DMS153 (cell line): Measurements from ENCODE around the gene ZNF768.
"Not testable (repeated sequence)": the region's sequence is repeated elsewhere in the genome, so short reads cannot be mapped to it uniquely, and the experiment has no call there.

Source experiments
- DNase-seq: peaks from one replicate; lab custom pipeline; 2025; lab: John Stamatoyannopoulos, UW

The ZNF768 gene

DNA sequence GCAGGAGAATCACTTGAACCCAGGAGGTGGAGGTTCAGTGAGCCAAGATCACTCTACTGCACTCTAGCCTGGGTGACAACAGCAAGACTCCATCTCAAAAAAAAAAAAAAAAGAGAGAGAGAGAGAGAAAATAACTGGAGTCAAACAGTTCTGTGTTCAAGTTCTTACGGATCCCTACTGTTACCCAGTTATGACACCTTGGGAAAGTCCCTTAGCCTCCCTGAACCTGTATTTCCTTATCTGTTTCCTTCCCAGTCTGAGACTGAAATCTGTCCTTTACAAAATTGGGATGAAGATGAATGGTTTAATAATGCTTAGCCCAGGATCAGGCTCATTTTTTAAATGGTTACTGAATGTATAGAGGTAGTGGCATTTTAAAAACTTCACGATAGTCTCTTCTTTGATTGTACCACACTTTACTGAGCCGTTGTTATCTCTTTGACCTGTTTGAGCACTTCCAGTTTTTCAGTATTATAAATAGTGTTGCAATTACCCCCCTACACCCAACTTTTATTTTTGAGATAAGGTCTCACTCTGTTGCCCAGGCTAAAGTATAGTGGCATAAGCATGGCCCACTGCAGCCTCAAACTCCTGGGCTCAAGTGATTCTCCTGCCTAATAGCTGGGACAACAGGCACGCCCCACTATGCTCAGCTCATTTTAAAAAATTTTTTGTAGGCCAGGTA is 17.1 kb downstream of the ZNF768 start:
- DNase-seq, result no peak

DNA sequence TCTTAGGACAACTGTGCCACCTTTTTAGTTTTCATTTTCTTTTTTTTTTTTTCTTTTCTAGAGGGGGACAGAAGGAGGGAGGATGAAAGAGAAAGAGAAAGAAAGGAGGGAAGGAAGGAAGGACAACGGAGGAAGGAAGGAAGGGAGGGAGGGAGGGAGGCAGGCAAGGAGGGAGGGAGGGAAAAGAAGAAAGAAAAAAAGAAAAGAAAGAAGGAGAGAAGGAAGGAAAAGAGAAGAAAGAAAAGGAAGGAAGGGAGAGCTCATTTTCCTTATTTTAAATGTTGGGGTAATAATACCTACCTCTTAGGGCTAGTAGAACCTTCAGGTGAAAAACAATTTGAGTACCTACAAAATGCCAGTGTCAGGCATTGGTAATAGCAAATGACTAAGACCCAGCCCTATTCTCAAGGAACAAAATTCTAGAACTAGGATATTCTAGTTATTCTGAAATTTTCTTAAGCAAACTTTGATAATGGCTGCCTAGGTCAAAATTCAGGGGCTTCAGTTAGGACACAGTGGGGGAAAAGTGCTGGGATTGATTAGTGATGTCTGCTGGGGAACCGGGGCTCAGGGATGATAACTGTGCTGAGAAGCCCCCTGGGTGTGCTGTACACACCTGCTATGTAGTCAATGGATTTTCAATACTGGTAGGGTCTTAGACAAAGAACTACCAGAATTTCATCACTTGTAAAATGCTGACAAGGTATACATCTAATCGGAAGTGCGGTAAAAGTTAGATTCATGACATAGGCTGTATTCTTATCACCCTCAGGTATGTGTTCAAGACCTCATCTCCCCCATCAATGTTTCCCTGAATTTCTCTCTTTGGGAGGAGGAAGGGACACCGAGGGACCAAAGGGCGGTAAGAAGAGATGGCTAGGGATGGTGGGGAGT is 22.7 kb downstream of the ZNF768 start:
- DNase-seq, result no peak

DNA sequence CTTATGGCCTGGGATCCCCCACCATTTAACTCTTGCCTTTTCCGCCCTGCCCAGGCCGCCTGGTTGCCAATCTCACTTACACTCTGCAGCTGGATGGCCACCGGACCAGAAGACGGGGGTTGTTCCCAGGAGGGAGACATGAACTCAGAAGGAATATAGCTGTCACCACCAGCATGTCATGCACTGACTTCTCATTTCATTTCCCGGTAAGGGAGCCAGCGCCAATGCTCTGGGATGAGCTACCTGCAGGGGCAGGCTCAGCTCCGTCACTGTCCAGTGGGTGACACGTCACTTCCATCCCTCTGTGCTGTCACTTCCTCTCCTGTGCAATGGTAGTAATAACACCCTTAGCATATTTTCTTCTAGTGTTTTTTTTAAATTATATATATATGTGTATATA is 27.1 kb downstream of the ZNF768 start:
- no peak for DNase-seq

DNA sequence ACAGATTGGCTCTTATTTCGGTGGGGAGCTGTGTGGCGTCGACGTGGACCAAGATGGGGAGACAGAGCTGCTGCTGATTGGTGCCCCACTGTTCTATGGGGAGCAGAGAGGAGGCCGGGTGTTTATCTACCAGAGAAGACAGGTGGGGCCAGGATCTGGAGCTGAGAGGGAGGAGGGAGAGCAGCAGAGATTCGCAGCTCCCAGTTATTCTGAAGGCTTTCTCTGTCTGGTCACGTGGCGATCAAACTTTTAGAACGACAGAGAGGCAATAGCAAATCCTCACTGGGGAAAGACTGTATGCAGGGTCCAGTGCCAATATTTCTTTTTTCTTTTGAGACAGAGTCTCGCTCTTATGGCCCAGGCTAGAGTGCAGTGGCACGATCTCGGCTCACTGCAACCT is 31.7 kb downstream of the ZNF768 start:
- no peak for DNase-seq

DNA sequence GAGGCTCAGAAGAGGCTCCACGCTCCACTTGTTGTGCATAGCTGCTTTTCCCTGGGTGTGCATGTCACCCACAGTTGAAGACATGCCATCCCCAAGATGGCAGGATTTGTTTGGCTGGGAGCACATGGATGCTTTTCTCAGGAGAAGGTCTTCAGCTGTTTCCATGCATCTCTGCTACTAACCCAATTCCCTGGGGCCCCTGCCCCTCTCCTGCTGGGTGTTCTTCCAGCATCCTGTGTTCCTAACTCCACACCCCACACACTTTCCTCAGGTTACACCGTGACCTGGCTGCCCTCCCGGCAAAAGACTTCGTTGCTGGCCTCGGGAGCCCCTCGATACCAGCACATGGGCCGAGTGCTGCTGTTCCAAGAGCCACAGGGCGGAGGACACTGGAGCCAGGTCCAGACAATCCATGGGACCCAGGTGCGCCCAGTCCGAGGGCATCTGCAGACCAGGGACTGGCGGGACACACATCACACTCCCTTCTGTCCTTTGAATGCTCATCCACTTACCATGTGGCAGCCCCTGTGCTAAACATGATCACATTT is 32.4 kb downstream of the ZNF768 start:
- no peak for DNase-seq

DNA sequence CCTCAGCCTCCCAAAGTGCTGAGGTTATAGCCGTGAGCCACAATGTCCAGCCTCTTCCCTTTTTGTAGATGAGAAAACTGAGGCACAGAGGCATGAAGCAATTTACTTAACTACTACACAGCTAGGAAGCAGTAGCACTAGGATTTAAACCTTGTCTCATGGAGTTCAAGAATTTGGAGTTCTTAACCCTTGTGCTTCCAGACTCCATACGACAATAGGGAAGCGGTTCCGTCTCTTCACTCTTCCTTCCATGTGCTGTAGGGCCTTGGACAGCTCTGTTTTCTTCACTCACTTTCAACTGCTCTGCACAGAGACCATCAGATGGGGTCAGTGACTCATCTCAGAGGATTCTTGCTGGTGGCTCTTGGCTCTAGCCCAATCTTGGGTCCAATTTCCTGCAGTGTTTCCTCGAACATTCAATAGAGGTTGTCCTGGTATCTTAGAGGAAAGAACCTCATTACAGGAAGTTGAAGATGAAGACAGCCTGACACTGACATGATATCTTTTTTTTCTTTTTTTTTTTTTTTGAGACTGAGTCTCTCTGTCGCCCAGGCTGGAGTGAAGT is 34.5 kb downstream of the ZNF768 start:
- no peak for DNase-seq

DNA sequence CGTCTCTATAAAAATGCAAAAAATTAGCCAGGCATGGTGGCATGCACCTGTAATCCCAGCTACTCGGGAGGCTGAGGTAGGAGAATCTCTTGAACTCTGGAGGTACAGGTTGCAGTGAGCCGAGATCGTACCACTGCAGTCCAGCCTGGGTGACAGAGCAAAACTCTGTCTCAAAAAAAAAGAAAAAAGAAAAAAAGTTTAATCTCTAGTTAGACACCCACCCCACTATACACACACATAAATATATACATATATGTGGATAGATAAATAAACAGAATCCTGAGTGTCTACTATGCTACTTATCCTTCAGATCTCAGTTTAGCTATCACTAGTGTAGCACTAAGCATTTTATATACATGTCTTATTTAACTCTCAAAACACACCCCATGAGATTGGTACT is 35.1 kb downstream of the ZNF768 start:
- no peak for DNase-seq

DNA sequence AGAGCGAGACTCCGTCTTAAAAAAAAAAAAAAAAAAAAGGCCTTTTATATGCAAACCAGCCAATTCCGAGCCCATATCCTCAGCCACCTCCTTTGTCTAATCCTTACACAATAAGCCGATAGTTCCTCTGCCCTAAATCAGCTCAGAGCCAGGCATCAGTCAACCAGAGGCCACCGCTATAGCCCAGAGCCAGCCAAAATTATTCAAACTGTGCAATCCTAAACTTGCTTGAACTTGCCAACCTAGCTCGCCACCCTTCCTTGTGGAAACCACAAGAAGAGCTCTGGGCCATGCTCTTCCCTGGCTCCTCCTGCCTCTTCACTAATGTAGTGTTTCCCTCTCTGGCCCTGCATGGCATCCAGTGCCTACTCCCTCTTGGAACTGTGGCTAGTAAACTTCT is 36.2 kb downstream of the ZNF768 start:
- DNase-seq, result no peak

DNA sequence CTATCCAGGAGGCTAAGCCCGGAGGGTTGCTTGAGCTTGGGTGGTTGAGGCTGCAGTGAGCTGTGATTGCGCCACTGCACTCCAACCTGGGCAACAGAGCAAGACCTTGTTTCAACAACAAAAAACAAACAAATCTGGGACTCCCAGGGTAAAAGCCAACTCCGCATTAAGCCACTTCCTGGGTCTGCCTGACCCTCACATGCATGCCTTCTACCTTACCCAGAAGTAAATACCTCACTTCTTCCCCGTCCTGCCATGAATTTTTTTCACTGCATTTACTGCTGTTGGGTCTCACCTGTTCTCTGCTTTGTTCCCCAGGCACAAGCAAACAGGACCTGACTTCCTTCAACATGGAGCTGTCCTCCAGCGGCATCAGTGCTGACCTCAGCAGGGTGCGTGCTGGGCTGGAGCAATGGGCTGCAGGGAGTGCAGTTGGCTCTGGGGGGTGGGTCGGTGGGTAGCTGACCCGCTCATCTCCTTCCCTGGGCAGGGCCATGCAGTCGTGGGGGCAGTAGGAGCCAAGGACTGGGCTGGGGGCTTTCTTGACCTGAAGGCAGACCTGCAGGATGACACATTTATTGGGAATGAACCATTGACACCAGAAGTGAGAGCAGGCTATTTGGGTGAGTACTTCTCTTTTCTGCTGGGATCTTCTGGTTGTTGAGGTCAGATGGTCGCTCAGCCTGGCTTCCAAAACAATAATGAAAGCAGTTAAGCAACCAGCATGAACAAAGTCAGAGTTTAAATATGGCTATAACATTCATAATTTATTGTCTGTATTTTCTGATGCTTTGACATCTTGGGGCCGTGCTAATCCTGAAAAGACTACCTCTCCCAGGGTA is 37.4 kb downstream of the ZNF768 start:
- DNase-seq, result peak; percentile 53

DNA sequence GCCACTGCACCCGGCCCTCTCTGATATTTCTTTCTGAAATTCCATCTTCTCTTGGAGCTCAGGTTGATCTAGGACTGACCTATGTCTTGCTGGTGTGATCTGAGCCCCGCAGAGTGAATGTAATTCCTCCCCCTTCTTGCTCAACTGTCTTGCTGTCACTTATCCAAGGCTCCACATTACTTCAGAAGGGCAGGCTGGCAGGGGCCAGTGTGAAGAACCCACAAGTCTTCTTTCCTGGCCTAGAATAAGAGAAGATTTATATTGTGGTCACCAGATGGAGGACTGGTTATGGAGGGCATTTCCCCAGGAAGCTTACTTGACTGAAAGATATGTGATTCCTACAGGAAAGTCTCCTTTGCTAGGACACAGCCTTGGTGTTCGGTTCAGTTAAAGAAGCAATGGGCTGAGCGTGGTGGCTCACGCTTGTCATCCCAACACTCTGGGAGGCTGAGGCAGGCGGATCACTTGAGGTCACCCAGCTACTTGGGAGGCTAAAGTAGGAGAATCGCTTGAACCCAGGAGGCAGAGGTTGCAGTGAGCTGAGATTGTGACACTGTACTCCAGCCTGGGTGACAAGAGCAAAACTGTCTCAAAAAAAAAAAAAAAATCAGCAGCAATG is 40.4 kb downstream of the ZNF768 start:
- no peak for DNase-seq

DNA sequence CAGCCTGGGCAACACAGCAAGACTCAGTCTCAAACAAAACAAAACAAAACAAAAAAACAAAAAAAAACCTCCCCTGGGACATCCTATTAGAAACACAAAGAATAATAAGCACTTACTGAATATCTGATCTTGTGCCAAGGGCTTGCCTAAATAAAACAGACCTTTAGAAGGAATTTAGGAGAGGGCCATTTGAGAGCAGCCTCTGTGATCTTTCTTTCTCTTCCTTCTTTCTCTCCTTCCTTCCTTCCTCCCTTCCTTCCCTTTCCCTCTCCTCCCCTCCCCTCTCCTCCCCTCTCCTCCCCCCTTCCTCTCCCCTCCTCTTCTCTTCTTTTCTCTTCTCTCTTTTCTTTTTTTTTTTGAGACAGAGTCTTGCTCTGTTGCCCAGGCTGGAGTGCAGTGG is 41.5 kb downstream of the ZNF768 start:
- DNase-seq, result no peak

DNA sequence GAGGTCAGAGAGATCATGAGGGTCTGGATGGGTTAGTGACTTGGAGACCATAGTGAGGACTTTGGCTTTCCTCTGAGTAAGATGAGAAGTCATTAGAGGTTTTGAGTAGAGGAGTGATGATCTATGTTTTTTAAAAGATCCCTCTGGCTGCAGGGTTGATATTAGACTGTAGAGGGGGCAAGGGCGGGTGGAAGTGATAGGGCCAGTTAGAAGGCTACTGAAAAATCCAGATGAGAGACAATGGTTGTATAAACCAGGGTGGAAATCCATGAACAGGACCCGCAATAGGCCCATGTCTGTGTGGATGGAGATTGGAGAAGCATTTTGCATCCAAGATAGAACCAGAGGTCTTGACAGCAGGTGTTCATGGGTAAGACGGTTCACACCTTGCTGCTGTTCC is 44.0 kb downstream of the ZNF768 start:
- DNase-seq, result no peak

DNA sequence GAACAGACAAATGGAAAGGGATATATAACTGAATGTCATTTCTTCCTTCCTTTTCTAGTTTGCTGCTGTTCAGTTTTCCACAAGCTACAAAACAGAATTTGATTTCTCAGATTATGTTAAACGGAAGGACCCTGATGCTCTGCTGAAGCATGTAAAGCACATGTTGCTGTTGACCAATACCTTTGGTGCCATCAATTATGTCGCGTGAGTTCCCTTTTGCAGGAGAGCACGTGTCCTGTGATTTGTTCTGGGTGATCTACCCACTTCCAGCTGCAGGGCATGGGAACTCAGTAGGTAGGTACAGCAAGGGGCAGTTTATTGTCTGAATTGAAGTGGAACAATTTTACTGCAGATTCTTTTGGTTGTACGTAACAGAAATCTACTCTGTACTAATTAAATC is 45.0 kb downstream of the ZNF768 start:
- no peak for DNase-seq

DNA sequence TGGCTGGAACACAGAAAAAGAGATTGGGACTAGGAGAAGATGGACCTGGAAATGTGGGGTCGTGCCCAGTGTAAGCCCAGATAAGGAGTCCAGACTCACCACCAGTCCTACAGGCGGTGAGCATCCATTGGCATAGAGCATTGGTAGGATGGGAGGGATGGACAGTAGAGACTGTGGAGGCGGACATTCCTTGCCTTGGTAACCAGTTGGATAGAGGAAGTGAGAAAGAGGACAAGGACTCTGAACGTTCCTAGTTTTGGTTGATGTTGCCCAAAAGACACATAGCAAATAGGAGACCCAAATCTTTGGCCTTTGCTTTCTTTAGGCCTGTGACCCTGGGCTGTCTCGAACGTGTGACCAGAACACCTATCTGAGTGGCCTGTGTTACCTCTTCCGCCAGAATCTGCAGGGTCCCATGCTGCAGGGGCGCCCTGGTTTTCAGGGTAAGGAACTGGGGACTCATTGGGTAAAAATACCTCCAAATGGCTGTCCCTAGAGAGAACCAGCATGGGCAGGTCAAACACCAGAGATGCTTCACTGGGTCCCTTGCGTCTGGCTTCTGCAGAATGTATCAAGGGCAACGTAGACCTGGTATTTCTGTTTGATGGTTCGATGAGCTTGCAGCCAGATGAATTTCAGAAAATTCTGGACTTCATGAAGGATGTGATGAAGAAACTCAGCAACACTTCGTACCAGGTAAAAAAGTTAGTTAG is 47.4 kb downstream of the ZNF768 start:
- no peak for DNase-seq

DNA sequence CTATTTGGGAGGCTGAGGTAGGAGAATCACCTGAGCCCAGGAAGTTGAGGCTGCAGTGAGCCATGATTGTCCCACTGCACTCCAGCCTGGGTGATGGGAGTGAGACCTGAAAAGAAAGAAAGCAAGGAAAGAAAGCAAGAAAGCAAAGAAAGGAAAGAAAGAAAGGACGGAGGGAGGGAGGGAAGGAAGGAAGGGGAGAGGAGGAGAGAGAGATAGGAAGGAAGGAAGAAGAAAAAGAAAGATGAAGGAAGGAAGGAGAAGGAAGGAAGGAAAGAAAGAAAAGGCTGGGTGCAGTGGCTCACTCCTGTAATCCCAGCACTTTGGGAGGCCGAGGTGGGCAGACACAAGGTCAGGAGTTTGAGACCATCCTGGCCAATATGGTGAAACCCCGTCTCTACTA is 48.6 kb downstream of the ZNF768 start:
- not testable (repeated sequence) for DNase-seq

DNA sequence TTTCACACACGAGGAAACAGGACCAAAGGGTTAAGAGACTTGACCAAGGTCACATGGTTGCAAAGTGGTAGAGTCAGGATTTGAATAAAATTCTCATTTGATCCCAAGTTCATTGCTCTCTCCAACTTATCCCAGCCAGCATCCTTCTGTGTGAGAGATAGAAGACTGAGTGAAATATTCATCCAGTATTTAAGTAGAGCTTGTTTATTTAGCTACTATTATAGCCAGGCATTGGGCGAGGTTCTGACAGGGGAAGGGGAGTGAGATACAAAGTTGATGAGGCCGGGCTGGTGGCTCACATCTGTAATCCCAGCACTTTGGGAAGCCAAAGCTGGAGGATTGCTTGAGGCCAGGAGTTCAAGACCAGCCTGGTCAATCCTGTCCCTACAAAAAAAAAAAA is 49.4 kb downstream of the ZNF768 start:
- DNase-seq, result no peak

DNA sequence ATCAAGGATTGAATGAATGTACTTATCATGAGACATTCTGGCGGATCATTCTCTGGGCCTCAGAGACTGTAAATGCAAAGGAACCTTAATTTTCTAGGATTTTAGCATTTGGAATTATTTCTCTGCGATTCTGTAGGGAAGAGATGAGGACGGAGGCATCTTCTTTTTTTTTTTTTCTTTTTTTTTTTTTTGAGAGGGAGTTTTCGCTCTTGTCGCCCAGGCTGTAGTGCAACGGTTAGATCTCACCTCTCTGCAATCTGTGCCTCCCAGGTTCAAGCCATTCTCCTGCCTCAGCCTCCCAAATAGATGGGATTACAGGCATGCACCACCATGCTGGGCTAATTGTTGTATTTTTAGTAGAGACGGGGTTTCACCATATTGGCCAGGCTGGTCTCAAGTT is 51.7 kb downstream of the ZNF768 start:
- no peak for DNase-seq

DNA sequence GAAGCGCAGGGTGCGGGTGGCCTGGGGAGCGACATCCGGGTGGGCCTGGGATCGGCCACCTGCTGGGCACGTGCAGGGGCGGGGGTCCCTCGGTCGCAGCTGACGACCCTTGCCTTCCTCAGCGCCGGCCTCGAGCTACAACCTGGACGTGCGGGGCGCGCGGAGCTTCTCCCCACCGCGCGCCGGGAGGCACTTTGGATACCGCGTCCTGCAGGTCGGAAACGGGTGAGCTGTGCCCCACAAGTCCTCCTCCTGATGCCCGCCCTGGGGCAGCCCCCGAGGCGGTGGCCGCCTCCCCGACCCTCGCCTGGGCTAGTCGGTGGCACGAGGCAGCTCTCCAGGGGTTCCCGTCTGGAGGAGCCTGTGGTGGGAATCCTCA is 52.3 kb downstream of the ZNF768 start:
- DNase-seq, result no peak
